GM23338 (cell line): ENCODE measurements around the gene TLR6. TPM values are rescaled to one million over a fixed set of nuclear protein-coding genes. Genes with fewer than 3 reads are reported as not detected.

Experiments used
- ATAC-seq: fragments of 200-7000 bp; cut with Tn5 transposase; 3 replicates; pipeline ENCODE4 v1.9.1; 2020
- DNase-seq: peaks from one replicate; pipeline ENCODE4 v3.0.0-alpha.2; 2015; ENCODE audit warnings: low spot score
- H2AFZ ChIP-seq: fragments of 200-600 bp; sonication (generic); 2 replicates; pipeline ENCODE4 v1.8.0; 2016; ENCODE audit warnings: antibody characterized with exemption, mild to moderate bottlenecking, moderate library complexity
- H3F3A ChIP-seq: fragments of 200-600 bp; sonication (generic); replicated peaks from 2 replicates; pipeline ENCODE4 v1.8.0; 2017; ENCODE audit warnings: antibody characterized with exemption, mixed run types, low read depth
- H3K27ac ChIP-seq: fragments of 200-600 bp; sonication (generic); 2 replicates; pipeline ENCODE4 v1.6.1; 2016; ENCODE audit warnings: low read depth
- H3K27me3 ChIP-seq: fragments of 200-600 bp; sonication (generic); 2 replicates; pipeline ENCODE4 v1.8.0; 2016; ENCODE audit warnings: mild to moderate bottlenecking, mixed run types, moderate library complexity; ENCODE audit not compliant: insufficient read depth
- H3K36me3 ChIP-seq: fragments of 200-600 bp; sonication (generic); 2 replicates; pipeline ENCODE4 v1.8.0; 2016; ENCODE audit warnings: mild to moderate bottlenecking; ENCODE audit not compliant: insufficient read depth
- H3K4me1 ChIP-seq: fragments of 200-600 bp; sonication (generic); 2 replicates; pipeline ENCODE4 v1.8.0; 2016; ENCODE audit warnings: mild to moderate bottlenecking, moderate library complexity; ENCODE audit not compliant: insufficient read depth
- H3K4me2 ChIP-seq: fragments of 200-600 bp; sonication (generic); 2 replicates; pipeline ENCODE4 v1.7.1; 2017; ENCODE audit warnings: mixed run types
- H3K4me3 ChIP-seq: fragments of 200-600 bp; sonication (generic); 2 replicates; pipeline ENCODE4 v1.6.1; 2016; ENCODE audit warnings: mixed run types
- H3K79me2 ChIP-seq: fragments of 200-600 bp; sonication (generic); replicated peaks from 2 replicates; pipeline ENCODE4 v1.8.0; 2017; ENCODE audit warnings: mild to moderate bottlenecking; ENCODE audit not compliant: insufficient read depth
- H3K9me2 ChIP-seq: fragments of 200-600 bp; sonication (generic); 2 replicates; pipeline ENCODE4 v1.8.0; 2017; ENCODE audit not compliant: insufficient read depth
- H4K20me1 ChIP-seq: fragments of 200-600 bp; sonication (generic); replicated peaks from 2 replicates; pipeline ENCODE4 v1.8.0; 2017; ENCODE audit warnings: mild to moderate bottlenecking; ENCODE audit not compliant: insufficient read depth
- H3K27ac Mint-ChIP-seq: 2 replicates; pipeline ENCODE4 v1.8.0; 2020; ENCODE audit warnings: inconsistent platforms, mild to moderate bottlenecking, moderate library complexity, mixed read lengths
- H3K27me3 Mint-ChIP-seq: 3 replicates; pipeline ENCODE4 v1.8.0; 2022; ENCODE audit warnings: low read depth, mild to moderate bottlenecking, moderate library complexity, mixed read lengths, inconsistent platforms; ENCODE audit not compliant: insufficient read depth, poor library complexity
- H3K36me3 Mint-ChIP-seq: 3 replicates; pipeline ENCODE4 v1.8.0; 2021; ENCODE audit warnings: low read depth, mild to moderate bottlenecking, inconsistent platforms, moderate library complexity, mixed read lengths
- H3K4me1 Mint-ChIP-seq: 3 replicates; pipeline ENCODE4 v1.8.0; 2020; ENCODE audit warnings: mild to moderate bottlenecking, inconsistent platforms, mixed read lengths
- H3K4me3 Mint-ChIP-seq: 3 replicates; pipeline ENCODE4 v1.8.0; 2021; ENCODE audit warnings: moderate library complexity, mild to moderate bottlenecking, inconsistent platforms, mixed read lengths
- H3K9me3 Mint-ChIP-seq: 3 replicates; pipeline ENCODE4 v1.8.0; 2020; ENCODE audit warnings: moderate library complexity, mild to moderate bottlenecking, inconsistent platforms, mixed read lengths
- CREB1 ChIP-seq: fragments of 250-450 bp; sonication (Bioruptor Pico); IDR thresholded peaks from 2 replicates; pipeline ENCODE4 v1.5.0; 2020; ENCODE audit warnings: low read depth, mild to moderate bottlenecking, moderate library complexity
- CTCF ChIP-seq, 2 experiments: fragments of 200-600 bp in 1 of 2; sonication (generic) in 1 of 2; conservative IDR thresholded peaks; 2 replicates each; pipeline versions ENCODE4 v1.5.1 to v1.6.1; 2016 to 2017; ENCODE audit warnings: antibody characterized with exemption in 2 of 2, low read depth in 2 of 2, mild to moderate bottlenecking in 2 of 2, moderate library complexity in 1 of 2
- EZH2phosphoT487 ChIP-seq: fragments of 200-600 bp; sonication (generic); IDR thresholded peaks from one replicate; pipeline ENCODE4 v1.8.1; 2018; ENCODE audit warnings: antibody characterized with exemption; ENCODE audit not compliant: unreplicated experiment
- ZNF114 ChIP-seq: fragments of 250-450 bp; sonication (Bioruptor Pico); IDR thresholded peaks from 2 replicates; pipeline ENCODE4 v1.5.0; 2020; ENCODE audit warnings: mild to moderate bottlenecking, moderate library complexity
- ZNF331 ChIP-seq: fragments of 250-450 bp; sonication (Bioruptor Pico); IDR thresholded peaks from 2 replicates; pipeline ENCODE4 v1.5.0; 2020; ENCODE audit warnings: low read depth, mild to moderate bottlenecking, moderate library complexity
- ZNF462 ChIP-seq: fragments of 250-450 bp; sonication (Bioruptor Pico); IDR thresholded peaks from 2 replicates; pipeline ENCODE4 v1.5.0; 2020; ENCODE audit warnings: mild to moderate bottlenecking, moderate library complexity
- polyA plus RNA-seq: library from polyadenylated mRNA; unstranded; fragments of >200 nt; fragmentation: Nextera tagmentation; extraction: Ambion mirVana; gene quantifications from 2 replicates; pipeline ENCODE4 v1.2.1, GENCODE V29; 2016
- total RNA-seq: library from RNA; depleted of rRNA; stranded (reverse); fragments of >200 nt; shearing (Covaris generic); gene quantifications from 2 replicates; pipeline ENCODE4 v1.2.3, GENCODE V29; 2014

TLR6 gene
- total and polyA plus RNA-seq, 2 experiments from 2014 or later, result 0.14 TPM; not detected in 1

GRCh38 chr4:38785901-38786402, 70.7 kb downstream of the TLR6 start (continued):
- TF ChIP-seq ZNF462 (CRISPR knock-in tag) (no peak), ZNF114 (CRISPR knock-in tag) (no peak), ZNF331 (no peak)

- Histone ChIP-seq H3K9me2 (peaks cover 2% of the 10 kb centered on the region; the same call in 1 of the 2 replicates), H3K27ac (no peak overlapping the region), H3K36me3 (no peaks in the 10 kb centered on the region), H3K4me3 (no peak overlapping the region), H4K20me1 (no peaks in the 10 kb centered on the region), H3K4me2 (no peak overlapping the region), H2AFZ (no peak overlapping the region), H3F3A (no peaks in the 10 kb centered on the region), H3K79me2 (no peaks in the 10 kb centered on the region), H3K27me3 (no peaks in the 10 kb centered on the region), H3K4me1 (no peaks in the 10 kb centered on the region)
- H3K9me3 Mint-ChIP-seq, result no peaks in the 10 kb centered on the region; the same call in 2 of the 3 replicates
- peaks cover 5% of the 10 kb centered on the region for H3K27me3 Mint-ChIP-seq
- H3K36me3 Mint-ChIP-seq, result no peaks in the 10 kb centered on the region
- H3K4me3 Mint-ChIP-seq, result no peak overlapping the region
- DNase-seq, result no peak
- no peak for ATAC-seq
- H3K27ac Mint-ChIP-seq, result no peak overlapping the region
- peaks cover 4% of the 10 kb centered on the region; the same call in 2 of the 3 replicates for H3K4me1 Mint-ChIP-seq
- no peak for TF ChIP-seq ZNF462 (CRISPR knock-in tag)
- TF ChIP-seq CREB1 (CRISPR knock-in tag), result no peak
- no peak for TF ChIP-seq EZH2phosphoT487
- no peak for TF ChIP-seq CTCF (conservative IDR thresholded peaks at IDR 0.05; ENCODE audit: low read depth in 2 of 2)
These were observed 71.4 kb downstream of the TLR6 start for GRCh38 chr4:38785041-38785790.
